H1 (cell line): ENCODE results near the gene HHAT. TPM values are rescaled to one million over a fixed set of nuclear protein-coding genes. Genes with fewer than 3 reads are reported as not detected.

Experiments
- HDAC2 ChIP-seq, 2 experiments: fragments of 300-600 bp in 1 of 2; sonication (generic) in 1 of 2; IDR thresholded peaks; 2 replicates each; pipeline ENCODE4 v1.6.1; 2011 to 2012; ENCODE audit warnings: low read depth in 2 of 2, low read length in 2 of 2, mild to moderate bottlenecking in 2 of 2, moderate library complexity in 2 of 2, borderline replicate concordance in 1 of 2, inconsistent platforms in 1 of 2
- SRF ChIP-seq: IDR thresholded peaks from 2 replicates; pipeline ENCODE4 v1.6.1; 2011; ENCODE audit warnings: mild to moderate bottlenecking, low read depth, low read length, moderate library complexity
- TAF1 ChIP-seq: IDR thresholded peaks from 2 replicates; pipeline ENCODE4 v1.6.1; 2011; ENCODE audit warnings: mild to moderate bottlenecking, low read depth, low read length
- polyA plus RNA-seq, 7 experiments: library from polyadenylated mRNA; depleted of rRNA in 3 of 7; stranded (reverse) in 5 of 7; unstranded in 2 of 7; fragments of >200 nt in 5 of 7; fragments of 200-250 nt in 2 of 7; gene quantifications; 1 replicate in 5 of 7; 2 replicates in 1 of 7; 4 replicates in 1 of 7; pipeline versions ENCODE4 v1.2.1 to v1.2.3, GENCODE V29; 2011 to 2013; ENCODE audit warnings: missing spikeins in 2 of 7, mixed read lengths in 2 of 7
- total RNA-seq: library from RNA; stranded (reverse); fragmentation: NEBNext Ultra II Directional; extraction: Animal tissue kit (Norgen Biotek cat#: 25700); gene quantifications from 2 replicates; pipeline ENCODE4 v1.2.1, GENCODE V29; 2021
- TF ChIP-seq, protein P1 (sequence below): IDR thresholded peaks from 2 replicates; pipeline ENCODE4 v1.6.1; 2012; ENCODE audit warnings: inconsistent platforms

HHAT gene
- total and polyA plus RNA-seq, 2 of the 8 experiments (the other 6 are each of a cell fraction or from before 2014, with no cell fraction given), result 0.15 to 0.51 TPM

- TF ChIP-seq, protein P1, sequence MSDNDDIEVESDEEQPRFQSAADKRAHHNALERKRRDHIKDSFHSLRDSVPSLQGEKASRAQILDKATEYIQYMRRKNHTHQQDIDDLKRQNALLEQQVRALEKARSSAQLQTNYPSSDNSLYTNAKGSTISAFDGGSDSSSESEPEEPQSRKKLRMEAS, result no peak
- no peak for TF ChIP-seq TAF1
- no peak for TF ChIP-seq HDAC2 (IDR thresholded peaks at IDR 0.05; ENCODE audit: borderline replicate concordance in 1 of 2, low read depth in 2 of 2, low read length in 2 of 2)
- no peak for TF ChIP-seq SRF
Measured at GRCh38 chr1:210591214-210591613, 262.5 kb downstream of the HHAT start (continued).
